A549 treated with DMSO at 1 μM for 4 hours (cell line): ENCODE data around the gene ICA1. TPM values are rescaled to one million over a fixed set of nuclear protein-coding genes. Genes with fewer than 3 reads are reported as not detected.

Source experiments
- total RNA-seq: library from RNA; stranded (reverse); fragments of 200-300 nt; extraction: Qiagen RNA extraction; gene quantifications from 5 replicates; pipeline ENCODE4 v1.2.3, GENCODE V29; 2022; ENCODE audit warnings: low read depth

The ICA1 gene
- total RNA-seq: 0.63 to 1.2 TPM (median 0.76 TPM) in 5 replicates

DNA sequence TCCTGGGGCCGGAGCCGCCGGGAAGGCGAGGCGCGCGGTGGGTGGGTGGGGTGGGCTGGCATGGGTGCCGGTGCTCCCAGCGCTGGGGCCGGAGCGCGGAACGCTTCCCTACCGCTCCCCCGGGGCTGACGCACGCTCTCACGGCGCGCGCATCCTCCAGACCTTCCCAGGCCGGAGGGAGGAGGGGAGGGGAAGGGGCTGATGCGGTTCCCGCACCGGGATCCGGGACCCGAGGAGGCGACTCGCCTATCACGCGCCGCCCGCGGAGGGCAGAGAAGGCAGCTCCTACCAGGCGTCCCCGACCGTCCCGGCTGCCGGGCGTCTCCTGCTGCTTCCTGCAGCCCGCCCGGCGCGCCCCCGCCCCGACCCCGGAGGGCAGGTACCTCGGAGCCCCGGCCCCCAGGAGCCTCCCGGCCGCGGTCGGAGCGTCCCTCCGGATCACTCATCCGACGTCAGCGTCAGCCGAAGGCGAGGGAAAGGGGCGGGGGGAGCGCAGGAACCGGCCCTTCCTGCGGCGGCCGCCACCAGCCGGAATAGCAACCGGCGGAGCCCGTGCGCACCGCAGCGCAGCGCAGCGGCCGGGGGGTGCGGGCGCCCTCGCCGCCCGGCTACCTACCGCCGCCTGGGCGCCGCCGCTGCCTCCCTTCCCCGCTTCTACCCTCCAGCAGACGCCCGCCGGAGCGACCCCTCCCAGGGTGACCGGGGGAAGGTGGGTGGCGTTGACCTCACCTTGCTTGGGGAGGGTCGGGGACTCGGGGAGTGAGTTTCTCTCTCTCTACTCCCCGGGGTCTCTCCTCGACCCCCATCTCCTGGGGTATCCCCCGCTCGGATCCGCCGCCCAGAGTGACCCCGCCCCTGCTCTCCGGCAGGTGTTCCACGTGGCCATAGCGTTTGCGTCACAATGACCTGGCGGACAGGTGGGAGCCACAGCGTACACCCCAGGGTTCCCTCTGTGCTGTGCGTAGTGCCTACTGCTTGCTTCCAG, at the start of gene ICA1:
TSS of gene ICA1 (minus strand) at position 457 of the 985 bp plus-strand sequence. CDS start 26,241 bp downstream, outside the sequence.

Other genes starting within 250 kb of the ICA1 start
- gene NXPH1, start 171.4 kb upstream of the ICA1 start, total RNA-seq: not detected in 5 replicates